PFSK-1 (cell line): ENCODE measurements around the gene WDFY3.

ENCODE experiments used
- POLR2AphosphoS5 ChIP-seq: IDR thresholded peaks from 2 replicates; pipeline ENCODE4 v1.6.1; 2012; ENCODE audit warnings: low read depth, mild to moderate bottlenecking, control low read depth, low read length, moderate library complexity
- TF ChIP-seq, protein P1 (sequence below), 2 experiments: IDR thresholded peaks; 2 replicates each; pipeline versions ENCODE4 v1.6.1 to v1.8.0; 2011 to 2012; ENCODE audit warnings: low read depth in 2 of 2, low read length in 2 of 2, control low read depth in 1 of 2, inconsistent platforms in 1 of 2, mild to moderate bottlenecking in 1 of 2, moderate library complexity in 1 of 2; ENCODE audit not compliant: insufficient read depth in 1 of 2

DNA sequence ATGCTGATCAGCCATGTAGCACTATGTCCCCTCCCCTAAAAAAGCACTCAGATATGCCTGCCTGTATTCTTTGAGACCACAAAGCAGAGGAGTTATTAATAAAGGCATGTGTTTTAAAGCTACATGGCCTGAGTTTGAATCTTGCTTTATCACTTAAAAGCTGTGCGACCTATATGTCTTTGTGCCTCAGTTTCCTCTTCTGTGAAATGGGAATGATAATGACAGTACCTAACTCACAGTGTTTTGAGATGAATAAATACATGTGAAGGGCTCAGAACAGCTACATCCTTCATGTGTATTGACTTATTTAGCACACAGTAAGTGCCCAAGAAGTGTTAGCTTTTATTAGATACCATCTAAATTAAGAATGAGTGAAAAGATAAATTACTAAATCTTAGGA lies 180.0 kb downstream of the WDFY3 start:
- no peak for TF ChIP-seq POLR2AphosphoS5
- TF ChIP-seq, protein P1, sequence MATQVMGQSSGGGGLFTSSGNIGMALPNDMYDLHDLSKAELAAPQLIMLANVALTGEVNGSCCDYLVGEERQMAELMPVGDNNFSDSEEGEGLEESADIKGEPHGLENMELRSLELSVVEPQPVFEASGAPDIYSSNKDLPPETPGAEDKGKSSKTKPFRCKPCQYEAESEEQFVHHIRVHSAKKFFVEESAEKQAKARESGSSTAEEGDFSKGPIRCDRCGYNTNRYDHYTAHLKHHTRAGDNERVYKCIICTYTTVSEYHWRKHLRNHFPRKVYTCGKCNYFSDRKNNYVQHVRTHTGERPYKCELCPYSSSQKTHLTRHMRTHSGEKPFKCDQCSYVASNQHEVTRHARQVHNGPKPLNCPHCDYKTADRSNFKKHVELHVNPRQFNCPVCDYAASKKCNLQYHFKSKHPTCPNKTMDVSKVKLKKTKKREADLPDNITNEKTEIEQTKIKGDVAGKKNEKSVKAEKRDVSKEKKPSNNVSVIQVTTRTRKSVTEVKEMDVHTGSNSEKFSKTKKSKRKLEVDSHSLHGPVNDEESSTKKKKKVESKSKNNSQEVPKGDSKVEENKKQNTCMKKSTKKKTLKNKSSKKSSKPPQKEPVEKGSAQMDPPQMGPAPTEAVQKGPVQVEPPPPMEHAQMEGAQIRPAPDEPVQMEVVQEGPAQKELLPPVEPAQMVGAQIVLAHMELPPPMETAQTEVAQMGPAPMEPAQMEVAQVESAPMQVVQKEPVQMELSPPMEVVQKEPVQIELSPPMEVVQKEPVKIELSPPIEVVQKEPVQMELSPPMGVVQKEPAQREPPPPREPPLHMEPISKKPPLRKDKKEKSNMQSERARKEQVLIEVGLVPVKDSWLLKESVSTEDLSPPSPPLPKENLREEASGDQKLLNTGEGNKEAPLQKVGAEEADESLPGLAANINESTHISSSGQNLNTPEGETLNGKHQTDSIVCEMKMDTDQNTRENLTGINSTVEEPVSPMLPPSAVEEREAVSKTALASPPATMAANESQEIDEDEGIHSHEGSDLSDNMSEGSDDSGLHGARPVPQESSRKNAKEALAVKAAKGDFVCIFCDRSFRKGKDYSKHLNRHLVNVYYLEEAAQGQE (IDR thresholded peaks at IDR 0.05; ENCODE audit: insufficient read depth in 1 of 2, low read depth in 2 of 2, low read length in 2 of 2): no peak
